HL-60 (cell line): ENCODE data around the gene RP2.

ENCODE experiments used
- DNase-seq, 2 experiments: peaks; one replicate each; pipeline ENCODE4 v3.0.0-alpha.2; 2010 to 2020; ENCODE audit warnings: low read depth in 1 of 2, low spot score in 1 of 2
- H3K27ac ChIP-seq: fragments of 250-450 bp; sonication (Bioruptor Pico); replicated peaks from 2 replicates; pipeline ENCODE4 v1.5.1; 2020; ENCODE audit warnings: mild to moderate bottlenecking, moderate library complexity
- H3K27me3 ChIP-seq: fragments of 250-450 bp; sonication (Bioruptor Pico); 2 replicates; pipeline ENCODE4 v1.5.1; 2021; ENCODE audit warnings: mild to moderate bottlenecking, moderate library complexity; ENCODE audit not compliant: insufficient read depth, poor library complexity, severe bottlenecking
- H3K4me3 ChIP-seq: replicated peaks from 2 replicates; pipeline ENCODE4 v1.5.1; 2011; ENCODE audit warnings: mild to moderate bottlenecking, control low read depth, low read length; ENCODE audit not compliant: insufficient read depth
- GABPA ChIP-seq: IDR thresholded peaks from 2 replicates; pipeline ENCODE4 v1.6.1; 2012; ENCODE audit warnings: low read depth
- POLR2AphosphoS5 ChIP-seq: IDR thresholded peaks from 2 replicates; pipeline ENCODE4 v1.6.1; 2012; ENCODE audit warnings: low read depth
- REST ChIP-seq: IDR thresholded peaks from 2 replicates; pipeline ENCODE4 v1.6.1; 2012; ENCODE audit warnings: low read depth; ENCODE audit not compliant: insufficient replicate concordance
- SPI1 ChIP-seq: IDR thresholded peaks from 2 replicates; pipeline ENCODE4 v1.6.1; 2012; ENCODE audit warnings: low read depth, mild to moderate bottlenecking, borderline replicate concordance
- TF ChIP-seq, protein P1 (sequence below): IDR thresholded peaks from one replicate; pipeline ENCODE4 v1.5.1; 2011; ENCODE audit warnings: low read length, control low read depth, inconsistent platforms; ENCODE audit not compliant: insufficient read depth

The RP2 gene

DNA sequence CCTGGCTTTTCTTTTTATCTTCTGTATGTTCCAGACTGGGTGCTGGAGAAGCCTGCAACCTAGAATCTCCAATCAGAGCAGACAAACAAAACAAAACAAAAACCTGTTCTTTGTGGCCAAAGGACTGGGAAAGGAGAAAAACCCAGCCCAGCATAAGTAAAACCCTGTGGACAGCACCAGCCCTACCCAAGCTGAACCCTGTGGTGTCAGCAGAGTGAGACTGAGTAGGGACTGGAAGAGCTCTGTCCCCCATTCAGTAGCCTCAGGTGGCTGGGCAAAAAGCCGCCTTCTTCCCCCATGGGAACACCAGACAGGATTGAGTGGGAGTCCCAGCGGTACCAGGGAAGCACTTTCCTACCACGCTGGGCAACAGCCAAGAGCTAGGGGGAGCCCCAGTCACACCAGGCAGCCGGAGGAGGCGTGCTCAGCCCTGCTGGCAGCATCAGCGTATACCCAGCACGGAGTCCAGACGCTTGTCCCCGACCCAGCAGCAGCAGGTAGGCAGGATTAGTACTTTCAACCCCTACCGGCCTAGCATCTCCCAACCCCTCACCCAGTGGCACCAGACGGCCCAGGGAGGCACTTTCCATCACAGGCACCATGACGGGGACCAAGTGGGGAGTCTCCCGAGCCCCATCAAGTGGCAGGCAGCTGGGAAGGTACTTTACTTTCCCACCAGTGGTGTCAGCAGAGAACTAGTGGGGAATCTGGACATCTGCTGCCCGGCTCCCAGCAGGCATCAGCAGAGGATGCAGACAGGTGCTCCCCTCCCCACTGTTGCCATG is 66.8 kb downstream of the RP2 start:
- H3K27me3 ChIP-seq = no peaks in the 10 kb centered on the region
- peak in 1 of 2 experiments; percentile 68 for DNase-seq
- H3K4me3 ChIP-seq = peak overlapping the region; percentile 39
- no peak overlapping the region for H3K27ac ChIP-seq
- no peak for TF ChIP-seq GABPA
- no peak for TF ChIP-seq SPI1
- TF ChIP-seq POLR2AphosphoS5 = no peak
- TF ChIP-seq, protein P1, sequence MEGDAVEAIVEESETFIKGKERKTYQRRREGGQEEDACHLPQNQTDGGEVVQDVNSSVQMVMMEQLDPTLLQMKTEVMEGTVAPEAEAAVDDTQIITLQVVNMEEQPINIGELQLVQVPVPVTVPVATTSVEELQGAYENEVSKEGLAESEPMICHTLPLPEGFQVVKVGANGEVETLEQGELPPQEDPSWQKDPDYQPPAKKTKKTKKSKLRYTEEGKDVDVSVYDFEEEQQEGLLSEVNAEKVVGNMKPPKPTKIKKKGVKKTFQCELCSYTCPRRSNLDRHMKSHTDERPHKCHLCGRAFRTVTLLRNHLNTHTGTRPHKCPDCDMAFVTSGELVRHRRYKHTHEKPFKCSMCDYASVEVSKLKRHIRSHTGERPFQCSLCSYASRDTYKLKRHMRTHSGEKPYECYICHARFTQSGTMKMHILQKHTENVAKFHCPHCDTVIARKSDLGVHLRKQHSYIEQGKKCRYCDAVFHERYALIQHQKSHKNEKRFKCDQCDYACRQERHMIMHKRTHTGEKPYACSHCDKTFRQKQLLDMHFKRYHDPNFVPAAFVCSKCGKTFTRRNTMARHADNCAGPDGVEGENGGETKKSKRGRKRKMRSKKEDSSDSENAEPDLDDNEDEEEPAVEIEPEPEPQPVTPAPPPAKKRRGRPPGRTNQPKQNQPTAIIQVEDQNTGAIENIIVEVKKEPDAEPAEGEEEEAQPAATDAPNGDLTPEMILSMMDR = peak; percentile 39
- peak; percentile 53 for TF ChIP-seq REST

- H3K27me3 ChIP-seq = no peaks in the 10 kb centered on the region
- no peak for DNase-seq
- TF ChIP-seq POLR2AphosphoS5 = no peak
- TF ChIP-seq GABPA = no peak
- TF ChIP-seq, protein P1 = no peak
- TF ChIP-seq REST = no peak
- no peak for TF ChIP-seq SPI1
- no peak overlapping the region for H3K4me3 ChIP-seq
- no peak overlapping the region for H3K27ac ChIP-seq
Observed at GRCh38 chrX:46904626-46905025, 67.8 kb downstream of the RP2 start.

DNA sequence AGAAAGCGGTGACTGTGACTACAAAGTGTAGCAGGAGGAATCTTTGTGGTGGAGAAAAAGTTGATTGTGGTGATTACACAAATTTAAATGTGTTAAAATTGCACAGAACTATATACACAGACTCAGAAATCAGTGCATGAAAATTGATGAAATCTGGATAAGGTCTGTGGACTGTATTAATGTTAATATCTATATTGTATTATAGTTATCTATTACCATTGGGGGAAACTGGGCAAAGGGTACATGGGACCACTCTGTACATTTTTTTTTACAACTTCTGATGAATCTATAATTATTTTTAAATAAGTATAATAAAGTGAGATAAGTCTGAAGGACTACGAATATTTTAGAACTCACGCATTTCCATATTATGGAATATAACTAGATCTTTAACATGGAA is 73.6 kb downstream of the RP2 start:
- DNase-seq = no peak
- Histone ChIP-seq H3K27me3 (no peaks in the 10 kb centered on the region), H3K27ac (no peak overlapping the region), H3K4me3 (no peak overlapping the region)
- no peak for TF ChIP-seq GABPA
- TF ChIP-seq POLR2AphosphoS5 = no peak
- TF ChIP-seq, protein P1 = no peak
- no peak for TF ChIP-seq REST
- TF ChIP-seq SPI1 = no peak
